ENCODE measurements around the gene FAM20C.
"Not testable (repeated sequence)": the region's sequence is repeated elsewhere in the genome, so short reads cannot be mapped to it uniquely, and the experiment has no call there.

DNA sequence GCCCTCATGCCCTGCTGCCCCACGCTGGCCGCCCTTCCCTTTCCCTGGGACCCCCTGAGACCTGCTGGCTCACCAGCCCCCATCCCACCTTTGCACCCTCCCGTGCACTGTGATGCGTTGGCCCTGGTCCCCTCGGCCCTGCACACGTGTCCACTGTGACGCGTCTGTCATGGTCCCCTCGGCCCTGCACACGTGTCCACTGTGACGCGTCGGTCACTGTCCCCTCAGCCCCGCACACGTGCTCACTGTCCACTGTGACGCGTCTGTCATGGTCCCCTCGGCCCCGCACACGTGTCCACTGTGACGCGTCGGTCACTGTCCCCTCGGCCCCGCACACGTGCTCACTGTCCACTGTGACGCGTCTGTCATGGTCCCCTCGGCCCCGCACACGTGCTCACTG, 14.0 kb downstream of the FAM20C start:
- TF ChIP-seq, protein P1, sequence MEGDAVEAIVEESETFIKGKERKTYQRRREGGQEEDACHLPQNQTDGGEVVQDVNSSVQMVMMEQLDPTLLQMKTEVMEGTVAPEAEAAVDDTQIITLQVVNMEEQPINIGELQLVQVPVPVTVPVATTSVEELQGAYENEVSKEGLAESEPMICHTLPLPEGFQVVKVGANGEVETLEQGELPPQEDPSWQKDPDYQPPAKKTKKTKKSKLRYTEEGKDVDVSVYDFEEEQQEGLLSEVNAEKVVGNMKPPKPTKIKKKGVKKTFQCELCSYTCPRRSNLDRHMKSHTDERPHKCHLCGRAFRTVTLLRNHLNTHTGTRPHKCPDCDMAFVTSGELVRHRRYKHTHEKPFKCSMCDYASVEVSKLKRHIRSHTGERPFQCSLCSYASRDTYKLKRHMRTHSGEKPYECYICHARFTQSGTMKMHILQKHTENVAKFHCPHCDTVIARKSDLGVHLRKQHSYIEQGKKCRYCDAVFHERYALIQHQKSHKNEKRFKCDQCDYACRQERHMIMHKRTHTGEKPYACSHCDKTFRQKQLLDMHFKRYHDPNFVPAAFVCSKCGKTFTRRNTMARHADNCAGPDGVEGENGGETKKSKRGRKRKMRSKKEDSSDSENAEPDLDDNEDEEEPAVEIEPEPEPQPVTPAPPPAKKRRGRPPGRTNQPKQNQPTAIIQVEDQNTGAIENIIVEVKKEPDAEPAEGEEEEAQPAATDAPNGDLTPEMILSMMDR (IDR thresholded peaks at IDR 0.05): not testable (repeated sequence)
- not testable (repeated sequence) for TF ChIP-seq POLR2A (IDR thresholded peaks at IDR 0.05)
